DND-41 (cell line): ENCODE results near the gene ZNF697.

ENCODE experiments used
- ATAC-seq: fragments of 200-7000 bp; cut with Tn5 transposase; 3 replicates; pipeline ENCODE4 v1.9.1; 2021; ENCODE audit warnings: low read depth; ENCODE audit not compliant: insufficient read depth
- DNase-seq: peaks from one replicate; pipeline ENCODE4 v3.0.0-alpha.2; 2020
- H2AFZ ChIP-seq: 2 replicates; pipeline ENCODE4 v1.6.0; 2012; ENCODE audit warnings: low read depth, low read length
- H3K27ac ChIP-seq: 2 replicates; pipeline ENCODE4 v1.5.1; 2012; ENCODE audit warnings: low read length, inconsistent platforms
- H3K27me3 ChIP-seq: fragments of 200-600 bp; sonication (generic); 2 replicates; pipeline ENCODE4 v1.6.0; 2012; ENCODE audit warnings: low read length, mild to moderate bottlenecking, inconsistent platforms; ENCODE audit not compliant: insufficient read depth, poor library complexity
- H3K36me3 ChIP-seq: 2 replicates; pipeline ENCODE4 v1.5.1; 2012; ENCODE audit warnings: low read length, inconsistent platforms; ENCODE audit not compliant: insufficient read depth
- H3K4me1 ChIP-seq: 2 replicates; pipeline ENCODE4 v1.5.1; 2012; ENCODE audit warnings: mild to moderate bottlenecking, low read length; ENCODE audit not compliant: insufficient read depth
- H3K4me2 ChIP-seq: 2 replicates; pipeline ENCODE4 v1.6.0; 2012; ENCODE audit warnings: mild to moderate bottlenecking, moderate library complexity, low read length, inconsistent platforms; ENCODE audit not compliant: insufficient read depth
- H3K4me3 ChIP-seq, 2 experiments: fragments of 200-600 bp in 1 of 2; shearing (Covaris generic) in 1 of 2; 2 replicates each; pipeline ENCODE4 v1.5.1; 2012 to 2016; ENCODE audit warnings: inconsistent platforms in 2 of 2, low read length in 2 of 2, mild to moderate bottlenecking in 2 of 2, low read depth in 1 of 2, moderate library complexity in 1 of 2
- H3K79me2 ChIP-seq: 2 replicates; pipeline ENCODE4 v1.6.0; 2012; ENCODE audit warnings: low read length, inconsistent platforms; ENCODE audit not compliant: insufficient read depth
- H3K9ac ChIP-seq: 2 replicates; pipeline ENCODE4 v1.6.0; 2012; ENCODE audit warnings: low read depth, mild to moderate bottlenecking, inconsistent platforms, low read length, moderate library complexity
- H3K9me3 ChIP-seq: 2 replicates; pipeline ENCODE4 v1.5.1; 2012; ENCODE audit warnings: low read length, moderate library complexity, mild to moderate bottlenecking, inconsistent platforms; ENCODE audit not compliant: insufficient read depth, severe bottlenecking
- H4K20me1 ChIP-seq: 2 replicates; pipeline ENCODE4 v1.6.0; 2012; ENCODE audit warnings: low read length; ENCODE audit not compliant: insufficient read depth
- EZH2 ChIP-seq: IDR thresholded peaks from 3 replicates; pipeline ENCODE4 v1.6.1; 2012; ENCODE audit warnings: borderline replicate concordance, low read depth, mild to moderate bottlenecking, moderate library complexity, low read length, inconsistent platforms; ENCODE audit not compliant: severe bottlenecking
- TF ChIP-seq, protein P1 (sequence below): IDR thresholded peaks from 2 replicates; pipeline ENCODE4 v1.5.1; 2012; ENCODE audit warnings: borderline replicate concordance, low read length, moderate library complexity, mild to moderate bottlenecking; ENCODE audit not compliant: poor library complexity, severe bottlenecking; ENCODE audit errors: extremely low read depth

ZNF697 gene

DNA sequence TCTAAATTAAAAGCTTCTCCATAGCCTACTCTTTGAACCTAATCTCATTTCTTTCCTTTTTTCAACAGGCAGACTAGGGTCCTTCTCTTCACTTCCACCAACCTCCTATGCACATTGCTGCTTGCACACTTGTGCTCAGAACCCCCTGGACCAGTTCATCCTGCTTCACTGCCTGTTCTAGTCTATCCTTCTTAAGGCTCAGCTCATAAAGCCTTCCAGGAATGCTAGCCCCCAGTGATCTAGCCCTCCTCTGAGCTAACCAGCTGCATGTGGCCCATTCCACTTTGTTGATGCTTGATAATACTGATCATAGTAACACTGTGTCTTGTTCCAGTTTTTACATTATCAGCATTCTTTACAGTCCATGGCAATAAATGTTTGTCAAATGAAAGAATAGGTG, 40.7 kb upstream of the ZNF697 start:
- DNase-seq (no peak), ATAC-seq (no peak)
- Histone ChIP-seq H3K79me2 (no peaks in the 10 kb centered on the region), H3K4me1 (no peaks in the 10 kb centered on the region), H3K36me3 (no peaks in the 10 kb centered on the region), H3K27ac (no peak overlapping the region), H3K27me3 (peaks cover 19% of the 10 kb centered on the region), H4K20me1 (no peaks in the 10 kb centered on the region), H3K9ac (no peak overlapping the region), H2AFZ (no peak overlapping the region), H3K4me3 (no peak overlapping the region), H3K9me3 (no peaks in the 10 kb centered on the region), H3K4me2 (no peak overlapping the region)
- TF ChIP-seq, protein P1, sequence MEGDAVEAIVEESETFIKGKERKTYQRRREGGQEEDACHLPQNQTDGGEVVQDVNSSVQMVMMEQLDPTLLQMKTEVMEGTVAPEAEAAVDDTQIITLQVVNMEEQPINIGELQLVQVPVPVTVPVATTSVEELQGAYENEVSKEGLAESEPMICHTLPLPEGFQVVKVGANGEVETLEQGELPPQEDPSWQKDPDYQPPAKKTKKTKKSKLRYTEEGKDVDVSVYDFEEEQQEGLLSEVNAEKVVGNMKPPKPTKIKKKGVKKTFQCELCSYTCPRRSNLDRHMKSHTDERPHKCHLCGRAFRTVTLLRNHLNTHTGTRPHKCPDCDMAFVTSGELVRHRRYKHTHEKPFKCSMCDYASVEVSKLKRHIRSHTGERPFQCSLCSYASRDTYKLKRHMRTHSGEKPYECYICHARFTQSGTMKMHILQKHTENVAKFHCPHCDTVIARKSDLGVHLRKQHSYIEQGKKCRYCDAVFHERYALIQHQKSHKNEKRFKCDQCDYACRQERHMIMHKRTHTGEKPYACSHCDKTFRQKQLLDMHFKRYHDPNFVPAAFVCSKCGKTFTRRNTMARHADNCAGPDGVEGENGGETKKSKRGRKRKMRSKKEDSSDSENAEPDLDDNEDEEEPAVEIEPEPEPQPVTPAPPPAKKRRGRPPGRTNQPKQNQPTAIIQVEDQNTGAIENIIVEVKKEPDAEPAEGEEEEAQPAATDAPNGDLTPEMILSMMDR = no peak
- TF ChIP-seq EZH2 = no peak

DNA sequence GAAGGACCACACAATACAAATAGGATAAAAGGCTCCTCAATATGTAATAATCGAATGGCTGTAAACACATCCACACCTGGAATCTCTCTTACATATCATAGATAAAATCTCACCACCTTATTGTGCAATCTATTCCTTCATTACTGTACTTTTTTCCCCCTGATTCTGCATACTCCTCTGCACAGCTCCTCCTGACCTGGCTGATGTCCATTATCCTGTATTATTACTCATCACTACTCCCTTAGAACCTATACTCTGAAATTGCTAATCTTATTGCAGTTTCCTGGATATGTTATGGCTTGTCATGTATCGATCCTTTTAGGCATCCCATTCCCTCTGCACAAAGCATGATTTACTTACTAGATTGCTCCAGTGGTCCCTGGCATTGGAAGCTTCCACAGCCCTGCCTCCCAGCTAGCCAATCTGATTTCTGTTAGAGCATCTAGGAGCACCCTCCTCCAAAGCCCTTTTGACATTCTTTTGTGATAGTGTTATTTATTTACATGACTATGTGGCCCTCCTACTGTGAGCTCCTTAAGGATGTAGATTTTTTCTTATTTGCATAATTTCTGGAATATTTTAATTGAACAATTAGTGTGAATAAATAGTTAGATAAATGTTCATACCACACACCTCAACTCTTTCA, 39.5 kb upstream of the ZNF697 start:
- Histone ChIP-seq H2AFZ (no peak overlapping the region), H3K79me2 (no peaks in the 10 kb centered on the region), H3K4me2 (no peak overlapping the region), H3K4me3 (no peak overlapping the region), H3K27ac (no peak overlapping the region), H3K4me1 (no peaks in the 10 kb centered on the region), H4K20me1 (no peaks in the 10 kb centered on the region), H3K36me3 (no peaks in the 10 kb centered on the region), H3K9ac (no peak overlapping the region), H3K9me3 (no peaks in the 10 kb centered on the region), H3K27me3 (peaks cover 20% of the 10 kb centered on the region)
- no peak for TF ChIP-seq EZH2
- TF ChIP-seq, protein P1 = no peak
- DNase-seq (no peak), ATAC-seq (no peak)

DNA sequence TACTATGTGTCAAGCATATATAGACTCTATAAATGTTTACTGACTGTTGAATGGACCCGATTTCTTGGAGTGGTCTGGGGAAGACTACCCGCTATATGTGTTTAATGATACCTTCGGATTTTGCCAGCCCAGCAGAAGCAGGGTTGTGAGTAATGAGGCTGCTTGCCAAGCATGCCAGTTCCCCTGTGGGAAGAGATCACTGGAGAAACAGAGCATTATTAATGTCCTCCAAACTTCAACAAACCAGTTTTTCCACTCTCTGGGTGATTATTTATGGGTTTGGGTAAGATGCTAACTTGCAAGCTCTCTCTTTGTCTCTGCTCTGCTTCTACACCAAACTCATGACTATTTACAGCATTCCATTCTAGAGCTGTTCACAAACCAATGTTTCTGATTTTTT, 38.6 kb upstream of the ZNF697 start:
- H3K27me3 ChIP-seq = peaks cover 20% of the 10 kb centered on the region
- no peak overlapping the region for H3K4me2 ChIP-seq
- no peak overlapping the region for H3K27ac ChIP-seq
- ATAC-seq = no peak
- no peaks in the 10 kb centered on the region for H3K79me2 ChIP-seq
- DNase-seq = no peak
- no peaks in the 10 kb centered on the region for H3K36me3 ChIP-seq
- no peak overlapping the region for H2AFZ ChIP-seq
- H3K4me3 ChIP-seq = no peak overlapping the region
- no peaks in the 10 kb centered on the region for H3K4me1 ChIP-seq
- no peaks in the 10 kb centered on the region for H3K9me3 ChIP-seq
- no peak overlapping the region for H3K9ac ChIP-seq
- TF ChIP-seq, protein P1 = no peak
- no peak for TF ChIP-seq EZH2
- no peaks in the 10 kb centered on the region for H4K20me1 ChIP-seq
